Cardiac muscle cell (in vitro differentiated cells and primary cell): ENCODE measurements around the gene SOX14. TPM values are rescaled to one million over a fixed set of nuclear protein-coding genes. Genes with fewer than 3 reads are reported as not detected.

Experiments used
- DNase-seq, 2 donors: peaks; one replicate each; pipeline versions ENCODE4 v3.0.0 to v3.0.0-alpha.2; 2010 to 2017; ENCODE audit warnings: low read depth in 1 of 2, low spot score in 1 of 2
- H3K27ac ChIP-seq: fragments of 200-600 bp; sonication (generic); 2 replicates; pipeline ENCODE4 v1.5.1; 2016
- H3K27me3 ChIP-seq: fragments of 200-600 bp; sonication (generic); 2 replicates; pipeline ENCODE4 v1.6.0; 2016; ENCODE audit warnings: control low read depth
- H3K36me3 ChIP-seq: fragments of 200-600 bp; sonication (generic); 2 replicates; pipeline ENCODE4 v1.5.1; 2016; ENCODE audit warnings: control low read depth
- H3K4me1 ChIP-seq: fragments of 200-600 bp; sonication (generic); 2 replicates; pipeline ENCODE4 v1.8.1; 2017; ENCODE audit warnings: low read depth, mild to moderate bottlenecking, mixed run types
- H3K4me3 ChIP-seq: fragments of 200-600 bp; sonication (generic); 2 replicates; pipeline ENCODE4 v1.5.1; 2016; ENCODE audit warnings: mild to moderate bottlenecking
- H3K9me3 ChIP-seq: fragments of 200-600 bp; sonication (generic); 2 replicates; pipeline ENCODE4 v1.5.1; 2017; ENCODE audit warnings: low read depth, mild to moderate bottlenecking, control low read depth
- CTCF ChIP-seq: IDR thresholded peaks from 2 replicates; pipeline ENCODE4 v1.5.1; 2012; ENCODE audit warnings: low read depth, mild to moderate bottlenecking, low read length
- polyA plus RNA-seq: library from polyadenylated mRNA; unstranded; fragments of >200 nt; fragmentation: Nextera tagmentation; extraction: Ambion mirVana; gene quantifications from 2 replicates; pipeline ENCODE4 v1.2.1, GENCODE V29; 2016
- total RNA-seq: library from RNA; depleted of rRNA; stranded (reverse); fragments of >200 nt; gene quantifications from 2 replicates; pipeline ENCODE4 v1.2.3, GENCODE V29; 2016

Gene SOX14
- total and polyA plus RNA-seq, 2 experiments from 2014 or later, result not detected

- H3K36me3 ChIP-seq, result no peaks in the 10 kb centered on the region
- H3K27ac ChIP-seq, result no peak overlapping the region
- H3K27me3 ChIP-seq, result peaks cover 100% of the 10 kb centered on the region
- no peak overlapping the region for H3K4me3 ChIP-seq
- TF ChIP-seq CTCF, result no peak
- peaks cover 15% of the 10 kb centered on the region for H3K4me1 ChIP-seq
- no peak for DNase-seq
- no peaks in the 10 kb centered on the region for H3K9me3 ChIP-seq
Measured at GRCh38 chr3:137770066-137770834, 6.1 kb downstream of the SOX14 start.

- H3K4me3 ChIP-seq, result peak overlapping the region; percentile 8
- no peak for DNase-seq
- no peaks in the 10 kb centered on the region for H3K36me3 ChIP-seq
- peaks cover 15% of the 10 kb centered on the region for H3K4me1 ChIP-seq
- TF ChIP-seq CTCF, result no peak
- no peaks in the 10 kb centered on the region for H3K9me3 ChIP-seq
- H3K27ac ChIP-seq, result no peak overlapping the region
- H3K27me3 ChIP-seq, result peaks cover 100% of the 10 kb centered on the region
Measured at GRCh38 chr3:137770835-137771399, 6.8 kb downstream of the SOX14 start.

- Histone ChIP-seq H3K27me3 (peaks cover 100% of the 10 kb centered on the region), H3K9me3 (no peaks in the 10 kb centered on the region), H3K27ac (no peak overlapping the region), H3K36me3 (no peaks in the 10 kb centered on the region), H3K4me3 (peak overlapping the region; percentile 8), H3K4me1 (peaks cover 15% of the 10 kb centered on the region)
- no peak for DNase-seq
- no peak for TF ChIP-seq CTCF
Measured at GRCh38 chr3:137771401-137772213, 7.5 kb downstream of the SOX14 start.

- Histone ChIP-seq H3K4me1 (peaks cover 15% of the 10 kb centered on the region), H3K4me3 (no peak overlapping the region), H3K27ac (no peak overlapping the region), H3K9me3 (no peaks in the 10 kb centered on the region), H3K27me3 (peaks cover 100% of the 10 kb centered on the region), H3K36me3 (no peaks in the 10 kb centered on the region)
- no peak for DNase-seq
- no peak for TF ChIP-seq CTCF
Measured at GRCh38 chr3:137772214-137772955, 8.3 kb downstream of the SOX14 start.

GRCh38 chr3:137778941-137779340, 14.8 kb downstream of the SOX14 start:
- H3K36me3 ChIP-seq, result no peaks in the 10 kb centered on the region
- H3K9me3 ChIP-seq, result no peaks in the 10 kb centered on the region
- no peaks in the 10 kb centered on the region for H3K4me1 ChIP-seq
- no peak for DNase-seq
- no peak overlapping the region for H3K27ac ChIP-seq
- H3K27me3 ChIP-seq, result peaks cover 55% of the 10 kb centered on the region
- no peak overlapping the region for H3K4me3 ChIP-seq
- no peak for TF ChIP-seq CTCF
